GM10266 (cell line): ENCODE data around the gene NUTF2.

ENCODE experiments used
- DNase-seq: peaks from one replicate; pipeline ENCODE4 v3.0.0; 2012; ENCODE audit errors: extremely low spot score
- CTCF ChIP-seq: IDR thresholded peaks from 2 replicates; pipeline ENCODE4 v1.5.1; 2012; ENCODE audit warnings: mild to moderate bottlenecking, low read depth; ENCODE audit not compliant: control insufficient read depth, insufficient read depth; ENCODE audit errors: missing control alignments

Gene NUTF2

GRCh38 chr16:67868290-67868689, 21.6 kb downstream of the NUTF2 start:
- TF ChIP-seq CTCF, result no peak
- DNase-seq, result no peak

- DNase-seq, result no peak
- no peak for TF ChIP-seq CTCF
Measured at GRCh38 chr16:67869653-67870052, 22.9 kb downstream of the NUTF2 start.

- TF ChIP-seq CTCF, result no peak
- DNase-seq, result no peak
Measured at GRCh38 chr16:67871256-67871655, 24.5 kb downstream of the NUTF2 start.

- no peak for TF ChIP-seq CTCF
Measured at GRCh38 chr16:67872131-67872630, 25.4 kb downstream of the NUTF2 start.

GRCh38 chr16:67872631-67873434, 26.1 kb downstream of the NUTF2 start, which contains the start of gene EDC4:
EDC4 (plus strand) TSS chr16:67873052; CDS start chr16:67873262, 210 bp downstream.
- TF ChIP-seq CTCF, result no peak
- DNase-seq, result peak; percentile 95

More at GRCh38 chr16:67872131-67872630, 25.4 kb downstream of the NUTF2 start:
- DNase-seq, result peak; percentile 10

GRCh38 chr16:67873435-67874370, 27.0 kb downstream of the NUTF2 start:
- TF ChIP-seq CTCF, result no peak
- peak; percentile 36 for DNase-seq

GRCh38 chr16:67874372-67874771, 27.6 kb downstream of the NUTF2 start:
- no peak for DNase-seq
- no peak for TF ChIP-seq CTCF
